ENCODE results near the gene SORCS2.

Gene SORCS2

DNA sequence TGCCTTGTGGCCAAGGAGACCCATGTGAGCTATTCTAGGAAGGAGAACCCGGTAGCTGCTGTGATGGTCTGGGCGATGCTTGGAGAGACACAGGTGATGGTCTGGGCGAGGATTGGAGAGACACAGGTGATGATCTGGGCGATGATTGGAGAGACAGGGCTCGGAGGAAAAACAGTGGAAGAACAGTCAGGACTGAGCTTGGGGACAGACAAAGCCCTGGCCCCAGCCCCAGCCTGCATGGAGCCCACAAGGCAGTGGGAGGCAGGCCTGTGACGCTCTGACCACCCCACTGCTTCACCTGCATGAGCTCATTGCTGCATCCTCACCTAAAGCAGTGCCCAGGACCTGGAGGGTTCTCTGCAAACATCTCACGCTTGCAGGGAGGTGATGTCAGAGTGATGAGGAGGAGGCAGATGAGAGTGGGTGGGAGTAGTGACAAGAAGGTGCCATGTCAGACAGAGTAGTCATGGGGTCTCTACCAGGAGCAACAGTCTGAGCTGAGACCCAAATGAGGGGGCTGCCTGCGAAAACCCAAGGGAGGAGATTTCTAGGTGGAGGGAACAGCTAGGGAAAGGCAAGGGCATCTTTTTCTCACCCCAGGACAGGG lies 278.3 kb downstream of the SORCS2 start:
- Histone ChIP-seq H3K27me3 (ENCODE audit: insufficient read depth, low read length) (no peaks in the 10 kb centered on the region), H3K27ac (ENCODE audit: low read length) (no peak overlapping the region), H3K9me3 (ENCODE audit: insufficient read depth, low read depth, low read length) (no peaks in the 10 kb centered on the region; the same call in 1 of the 2 replicates), H3K4me3 (ENCODE audit: low read length) (no peak overlapping the region), H3K4me1 (ENCODE audit: insufficient read depth, low read length) (no peaks in the 10 kb centered on the region; the same call in 1 of the 2 replicates), H3K36me3 (ENCODE audit: insufficient read depth, low read depth, low read length) (no peaks in the 10 kb centered on the region), H3K9ac (ENCODE audit: low read depth, low read length) (no peak overlapping the region)

- no peak overlapping the region for H3K9ac ChIP-seq (ENCODE audit: low read depth, low read length)
- no peaks in the 10 kb centered on the region for H3K9me3 ChIP-seq (ENCODE audit: insufficient read depth, low read depth, low read length)
- H3K27ac ChIP-seq (ENCODE audit: low read length), result no peak overlapping the region
- H3K4me1 ChIP-seq (ENCODE audit: insufficient read depth, low read length), result no peaks in the 10 kb centered on the region; the same call in 1 of the 2 replicates
- no peak overlapping the region for H3K4me3 ChIP-seq (ENCODE audit: low read length)
- no peaks in the 10 kb centered on the region for H3K27me3 ChIP-seq (ENCODE audit: insufficient read depth, low read length)
- no peaks in the 10 kb centered on the region for H3K36me3 ChIP-seq (ENCODE audit: insufficient read depth, low read depth, low read length)
Measured at GRCh38 chr4:7472442-7473013, 280.2 kb downstream of the SORCS2 start.

DNA sequence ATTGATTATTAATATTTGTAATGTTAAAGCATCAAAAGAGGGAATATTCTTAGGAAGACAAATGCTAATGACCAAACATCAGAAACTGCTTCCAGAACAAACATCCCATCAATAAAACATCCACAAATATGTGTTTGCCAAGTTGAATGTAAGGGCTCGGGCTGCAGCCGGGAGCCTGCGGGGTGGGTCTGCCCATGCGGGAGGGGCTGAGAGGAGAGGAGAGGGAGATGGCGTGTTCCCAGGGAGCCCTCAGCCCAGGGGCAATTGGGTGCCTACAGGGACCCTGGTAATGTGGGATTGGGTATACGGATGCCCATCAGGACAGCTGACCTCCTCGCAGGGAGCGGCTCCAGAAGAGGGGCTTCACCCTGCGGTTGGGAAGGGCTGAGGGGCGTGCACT lies 280.7 kb downstream of the SORCS2 start:
- Histone ChIP-seq H3K27me3 (ENCODE audit: insufficient read depth, low read length) (no peaks in the 10 kb centered on the region), H3K9me3 (ENCODE audit: insufficient read depth, low read depth, low read length) (no peaks in the 10 kb centered on the region)

GRCh38 chr4:7474320-7474719 lies 282.0 kb downstream of the SORCS2 start:
- no peaks in the 10 kb centered on the region for H3K36me3 ChIP-seq (ENCODE audit: insufficient read depth, low read depth, low read length)
- no peak overlapping the region for H3K9ac ChIP-seq (ENCODE audit: low read depth, low read length)
- H3K27me3 ChIP-seq (ENCODE audit: insufficient read depth, low read length), result no peaks in the 10 kb centered on the region
- H3K4me3 ChIP-seq (ENCODE audit: low read length), result no peak overlapping the region
- no peak overlapping the region for H3K27ac ChIP-seq (ENCODE audit: low read length)
- no peaks in the 10 kb centered on the region for H3K9me3 ChIP-seq (ENCODE audit: insufficient read depth, low read depth, low read length)
- H3K4me1 ChIP-seq (ENCODE audit: insufficient read depth, low read length), result no peaks in the 10 kb centered on the region; the same call in 1 of the 2 replicates

More for the DNA sequence above, 280.7 kb downstream of the SORCS2 start:
- H3K27ac ChIP-seq (ENCODE audit: low read length), result no peak overlapping the region
- H3K36me3 ChIP-seq (ENCODE audit: insufficient read depth, low read depth, low read length), result no peaks in the 10 kb centered on the region
- no peak overlapping the region for H3K4me3 ChIP-seq (ENCODE audit: low read length)
- H3K9ac ChIP-seq (ENCODE audit: low read depth, low read length), result no peak overlapping the region
- H3K4me1 ChIP-seq (ENCODE audit: insufficient read depth, low read length), result no peaks in the 10 kb centered on the region; the same call in 1 of the 2 replicates

DNA sequence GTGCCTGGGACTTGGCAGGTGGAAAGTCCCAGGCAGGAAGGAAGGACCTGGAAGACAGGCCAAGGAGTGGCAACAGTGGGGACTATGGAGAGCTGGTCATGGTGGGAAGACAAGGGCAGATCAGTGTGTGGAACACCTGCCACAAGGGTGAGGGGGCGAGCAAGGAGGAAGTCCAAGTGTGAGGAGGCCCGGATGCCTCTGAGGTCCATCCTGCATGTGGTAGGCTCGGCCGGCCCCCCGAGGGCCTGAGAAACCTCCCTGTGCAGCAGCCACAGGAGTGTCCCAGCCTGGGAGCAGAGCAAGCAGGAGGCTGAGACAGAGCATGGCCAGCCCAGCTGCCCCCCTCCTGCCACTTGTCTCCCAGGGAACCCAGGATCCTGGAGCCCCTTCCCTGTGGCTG lies 282.9 kb downstream of the SORCS2 start:
- no peak overlapping the region for H3K4me3 ChIP-seq (ENCODE audit: low read length)
- no peaks in the 10 kb centered on the region for H3K36me3 ChIP-seq (ENCODE audit: insufficient read depth, low read depth, low read length)
- no peaks in the 10 kb centered on the region for H3K27me3 ChIP-seq (ENCODE audit: insufficient read depth, low read length)
- H3K9ac ChIP-seq (ENCODE audit: low read depth, low read length), result no peak overlapping the region
- no peak overlapping the region for H3K27ac ChIP-seq (ENCODE audit: low read length)
- H3K4me1 ChIP-seq (ENCODE audit: insufficient read depth, low read length), result no peaks in the 10 kb centered on the region; the same call in 1 of the 2 replicates
- H3K9me3 ChIP-seq (ENCODE audit: insufficient read depth, low read depth, low read length), result no peaks in the 10 kb centered on the region

GRCh38 chr4:7476820-7477219 lies 284.5 kb downstream of the SORCS2 start:
- H3K27ac ChIP-seq (ENCODE audit: low read length), result no peak overlapping the region
- H3K27me3 ChIP-seq (ENCODE audit: insufficient read depth, low read length), result no peaks in the 10 kb centered on the region
- H3K9ac ChIP-seq (ENCODE audit: low read depth, low read length), result no peak overlapping the region
- H3K4me1 ChIP-seq (ENCODE audit: insufficient read depth, low read length), result no peaks in the 10 kb centered on the region; the same call in 1 of the 2 replicates
- no peaks in the 10 kb centered on the region for H3K36me3 ChIP-seq (ENCODE audit: insufficient read depth, low read depth, low read length)
- no peaks in the 10 kb centered on the region for H3K9me3 ChIP-seq (ENCODE audit: insufficient read depth, low read depth, low read length)
- no peak overlapping the region for H3K4me3 ChIP-seq (ENCODE audit: low read length)

DNA sequence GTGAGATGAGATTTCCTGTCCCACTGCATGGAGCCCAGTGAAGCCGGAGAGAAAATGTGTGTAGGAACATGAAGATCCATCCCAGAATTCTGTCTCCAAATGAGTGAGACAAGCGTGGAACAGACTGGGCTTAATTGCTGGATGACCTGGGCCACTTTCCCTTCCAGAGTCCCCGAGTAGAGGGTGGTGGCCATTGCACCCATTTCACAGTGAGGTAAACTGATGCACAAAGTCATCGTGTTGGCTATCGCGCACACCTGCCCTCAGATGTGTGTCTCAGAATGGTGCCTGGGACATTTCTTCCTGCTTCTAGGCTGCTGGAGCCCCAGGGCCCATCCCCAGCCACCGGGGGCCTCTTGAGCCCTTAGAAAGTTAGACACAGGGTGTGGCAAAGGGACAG lies 285.4 kb downstream of the SORCS2 start:
- Histone ChIP-seq H3K36me3 (ENCODE audit: insufficient read depth, low read depth, low read length) (no peaks in the 10 kb centered on the region), H3K27me3 (ENCODE audit: insufficient read depth, low read length) (no peaks in the 10 kb centered on the region), H3K4me1 (ENCODE audit: insufficient read depth, low read length) (no peaks in the 10 kb centered on the region; the same call in 1 of the 2 replicates), H3K9ac (ENCODE audit: low read depth, low read length) (no peak overlapping the region), H3K4me3 (ENCODE audit: low read length) (no peak overlapping the region), H3K27ac (ENCODE audit: low read length) (no peak overlapping the region), H3K9me3 (ENCODE audit: insufficient read depth, low read depth, low read length) (no peaks in the 10 kb centered on the region)

DNA sequence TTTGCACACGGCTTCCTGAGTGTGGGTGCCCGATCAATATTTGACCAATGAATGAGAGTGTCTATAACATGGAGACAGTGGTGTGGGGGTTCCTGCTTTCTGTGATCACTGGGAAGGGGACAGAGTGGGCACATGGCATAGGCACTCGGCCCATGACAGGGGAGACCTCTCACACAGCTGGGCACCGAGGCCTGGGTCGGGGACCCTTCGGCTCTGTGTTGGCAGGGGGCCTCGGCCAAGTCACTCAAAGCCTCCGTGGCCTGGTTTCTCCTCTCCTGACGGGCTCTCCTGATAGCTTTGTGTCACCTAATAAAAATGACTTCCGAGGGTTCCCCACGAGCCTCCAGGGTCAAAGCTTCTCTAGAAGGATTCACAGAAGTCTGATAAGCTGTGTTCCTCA lies 286.3 kb downstream of the SORCS2 start:
- no peak overlapping the region for H3K9ac ChIP-seq (ENCODE audit: low read depth, low read length)
- H3K27me3 ChIP-seq (ENCODE audit: insufficient read depth, low read length), result no peaks in the 10 kb centered on the region
- H3K9me3 ChIP-seq (ENCODE audit: insufficient read depth, low read depth, low read length), result no peaks in the 10 kb centered on the region
- no peak overlapping the region for H3K4me3 ChIP-seq (ENCODE audit: low read length)
- no peaks in the 10 kb centered on the region for H3K36me3 ChIP-seq (ENCODE audit: insufficient read depth, low read depth, low read length)
- no peak overlapping the region for H3K27ac ChIP-seq (ENCODE audit: low read length)
- no peaks in the 10 kb centered on the region for H3K4me1 ChIP-seq (ENCODE audit: insufficient read depth, low read length)

GRCh38 chr4:7480423-7480822 lies 288.1 kb downstream of the SORCS2 start:
- Histone ChIP-seq H3K36me3 (ENCODE audit: insufficient read depth, low read depth, low read length) (no peaks in the 10 kb centered on the region), H3K9ac (ENCODE audit: low read depth, low read length) (no peak overlapping the region), H3K27me3 (ENCODE audit: insufficient read depth, low read length) (no peaks in the 10 kb centered on the region), H3K9me3 (ENCODE audit: insufficient read depth, low read depth, low read length) (no peaks in the 10 kb centered on the region), H3K4me1 (ENCODE audit: insufficient read depth, low read length) (no peaks in the 10 kb centered on the region), H3K27ac (ENCODE audit: low read length) (no peak overlapping the region), H3K4me3 (ENCODE audit: low read length) (no peak overlapping the region)

GRCh38 chr4:7481227-7481626 lies 288.9 kb downstream of the SORCS2 start:
- H3K4me1 ChIP-seq (ENCODE audit: insufficient read depth, low read length), result no peaks in the 10 kb centered on the region
- H3K9me3 ChIP-seq (ENCODE audit: insufficient read depth, low read depth, low read length), result no peaks in the 10 kb centered on the region
- H3K36me3 ChIP-seq (ENCODE audit: insufficient read depth, low read depth, low read length), result no peaks in the 10 kb centered on the region
- H3K27me3 ChIP-seq (ENCODE audit: insufficient read depth, low read length), result no peaks in the 10 kb centered on the region
- no peak overlapping the region for H3K4me3 ChIP-seq (ENCODE audit: low read length)
- no peak overlapping the region for H3K9ac ChIP-seq (ENCODE audit: low read depth, low read length)
- no peak overlapping the region for H3K27ac ChIP-seq (ENCODE audit: low read length)

DNA sequence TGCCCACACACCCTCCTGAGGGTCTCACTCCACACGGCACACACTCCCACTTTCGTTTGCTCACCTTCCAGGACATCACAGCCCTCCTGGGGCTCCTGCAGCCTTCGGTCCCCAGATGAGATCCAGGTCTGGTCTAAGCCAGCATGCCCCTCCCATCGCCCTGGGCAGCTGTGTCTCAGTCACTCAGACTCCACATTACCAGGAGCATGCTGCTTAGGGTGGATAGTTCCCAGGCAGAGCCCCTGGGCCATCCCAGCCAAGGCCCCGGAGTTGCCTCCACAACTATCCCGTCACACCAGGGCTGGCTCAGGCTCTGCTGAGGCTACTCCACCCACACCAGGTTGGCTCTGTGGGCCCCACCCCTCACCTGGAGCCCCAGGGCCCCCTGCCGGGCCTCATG lies 292.8 kb downstream of the SORCS2 start:
- no peaks in the 10 kb centered on the region for H3K36me3 ChIP-seq (ENCODE audit: insufficient read depth, low read depth, low read length)
- H3K27me3 ChIP-seq (ENCODE audit: insufficient read depth, low read length), result no peaks in the 10 kb centered on the region
- no peak overlapping the region for H3K27ac ChIP-seq (ENCODE audit: low read length)
- H3K4me1 ChIP-seq (ENCODE audit: insufficient read depth, low read length), result no peaks in the 10 kb centered on the region
- no peak overlapping the region for H3K9ac ChIP-seq (ENCODE audit: low read depth, low read length)
- no peak overlapping the region for H3K4me3 ChIP-seq (ENCODE audit: low read length)
- no peaks in the 10 kb centered on the region for H3K9me3 ChIP-seq (ENCODE audit: insufficient read depth, low read depth, low read length)

- H3K9me3 ChIP-seq (ENCODE audit: insufficient read depth, low read depth, low read length), result no peaks in the 10 kb centered on the region
- no peak overlapping the region for H3K27ac ChIP-seq (ENCODE audit: low read length)
- no peaks in the 10 kb centered on the region for H3K4me1 ChIP-seq (ENCODE audit: insufficient read depth, low read length)
- no peak overlapping the region for H3K9ac ChIP-seq (ENCODE audit: low read depth, low read length)
- no peaks in the 10 kb centered on the region for H3K36me3 ChIP-seq (ENCODE audit: insufficient read depth, low read depth, low read length)
- H3K4me3 ChIP-seq (ENCODE audit: low read length), result no peak overlapping the region
- no peaks in the 10 kb centered on the region for H3K27me3 ChIP-seq (ENCODE audit: insufficient read depth, low read length)
Measured at GRCh38 chr4:7486101-7486500, 293.8 kb downstream of the SORCS2 start.

Data from iPS-20b (cell line).